NCI-H526 (cell line): ENCODE measurements around the gene SPATA31E1.
"Not testable (repeated sequence)": the region's sequence is repeated elsewhere in the genome, so short reads cannot be mapped to it uniquely, and the experiment has no call there.

Source experiments
- DNase-seq, 2 experiments: peaks; one replicate each; lab custom pipeline; 2025; lab: John Stamatoyannopoulos, UW

The SPATA31E1 gene

DNA sequence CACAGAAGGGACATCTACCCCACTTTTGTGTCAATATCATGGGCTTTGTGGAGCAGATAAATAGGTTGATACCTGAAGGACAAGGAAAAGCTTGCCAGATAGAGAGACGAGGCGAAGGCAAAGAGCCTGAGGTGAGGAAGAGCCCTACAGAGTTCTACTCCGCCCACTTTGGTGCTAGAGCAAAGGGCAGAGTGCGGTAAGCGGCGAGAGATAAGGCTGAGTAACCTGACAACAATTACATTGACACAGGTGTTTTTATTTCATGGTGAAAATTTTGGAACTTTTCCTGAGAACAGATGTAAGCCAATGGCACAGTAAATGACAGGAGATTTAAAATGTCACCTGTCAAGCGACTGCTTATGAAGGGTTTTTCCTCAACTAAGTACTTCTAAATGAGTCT is 51.8 kb downstream of the SPATA31E1 start:
- not testable (repeated sequence) for DNase-seq

- not testable (repeated sequence) for DNase-seq
These were observed 54.7 kb downstream of the SPATA31E1 start for GRCh38 chr9:87937352-87937751.

DNA sequence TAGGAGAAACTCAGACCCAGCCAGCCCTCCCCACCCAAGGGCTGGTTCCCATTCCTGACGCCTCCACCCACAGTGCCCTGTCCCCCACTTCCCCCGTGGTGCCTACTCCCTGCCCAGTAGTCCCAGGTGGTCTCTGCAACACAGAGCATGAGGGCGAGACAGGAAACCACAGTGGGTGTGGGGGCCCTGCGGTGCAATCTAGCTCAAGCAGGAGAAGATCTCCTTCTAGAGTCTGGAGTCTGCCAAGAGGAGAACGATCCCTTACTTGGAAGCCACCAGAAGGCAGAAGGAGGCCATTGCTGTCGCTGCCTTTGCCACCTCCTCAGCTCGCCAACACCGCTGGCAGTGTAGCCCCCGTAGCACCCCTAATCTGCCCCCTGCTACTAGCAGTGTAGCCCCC is 55.2 kb downstream of the SPATA31E1 start:
- DNase-seq, result not testable (repeated sequence)

GRCh38 chr9:87938336-87938735 is 55.7 kb downstream of the SPATA31E1 start:
- DNase-seq, result not testable (repeated sequence)
